Activated naive CD8-positive, alpha-beta T cell treated with anti-CD3 and anti-CD28 coated beads, Interleukin-2, amount 10 ng/mL, durations not matched to agents 7 days and 5 days (primary cell): ENCODE results near the gene PSMC5. TPM values are rescaled to one million over a fixed set of nuclear protein-coding genes. Genes with fewer than 3 reads are reported as not detected.
"Not testable (repeated sequence)": the region's sequence is repeated elsewhere in the genome, so short reads cannot be mapped to it uniquely, and the experiment has no call there.

ENCODE experiments used
- ATAC-seq: fragments of 150-1000 bp; cut with Tn5 transposase; one replicate; pipeline ENCODE4 v1.10.0; 2021; ENCODE audit warnings: low read depth, moderate library complexity
- POLR2A ChIA-PET: fragments of 350-600 bp; sonication (Branson Sonifier 250); formaldehyde crosslinking; loops from one replicate; lab custom pipeline; 2021; ENCODE audit warnings: antibody characterized with exemption; lab: Charles Lee
- DNase-seq: peaks from one replicate; pipeline ENCODE4 v3.0.0; 2021
- H3K27ac Mint-ChIP-seq: one replicate; pipeline ENCODE4 v1.8.0; 2022; ENCODE audit warnings: mild to moderate bottlenecking, mixed read lengths
- H3K27me3 Mint-ChIP-seq: one replicate; pipeline ENCODE4 v1.8.0; 2022; ENCODE audit warnings: mild to moderate bottlenecking, moderate library complexity, mixed read lengths
- H3K36me3 Mint-ChIP-seq: one replicate; pipeline ENCODE4 v1.8.0; 2021; ENCODE audit warnings: mild to moderate bottlenecking, mixed read lengths
- H3K4me1 Mint-ChIP-seq: one replicate; pipeline ENCODE4 v1.8.0; 2021; ENCODE audit warnings: mixed read lengths
- H3K4me3 Mint-ChIP-seq: one replicate; pipeline ENCODE4 v1.8.0; 2022; ENCODE audit warnings: mild to moderate bottlenecking, moderate library complexity, mixed read lengths
- H3K9me3 Mint-ChIP-seq: one replicate; pipeline ENCODE4 v1.8.0; 2021; ENCODE audit warnings: mixed read lengths
- total RNA-seq, 2 experiments: library from RNA; stranded (reverse); gene quantifications; one replicate each; pipeline ENCODE4 v1.2.3, GENCODE V29; 2021

Gene PSMC5
- total RNA-seq, 2 experiments from 2014 or later, result 132 to 135 TPM

- H3K36me3 Mint-ChIP-seq, H3K9me3 Mint-ChIP-seq, H3K4me3 Mint-ChIP-seq, POLR2A ChIA-PET, H3K4me1 Mint-ChIP-seq, DNase-seq, ATAC-seq, H3K27ac Mint-ChIP-seq: not testable (repeated sequence)
- peaks cover 19% of the 10 kb centered on the region for H3K27me3 Mint-ChIP-seq
These were observed 43.0 kb downstream of the PSMC5 start for GRCh38 chr17:63870292-63870665.

DNA sequence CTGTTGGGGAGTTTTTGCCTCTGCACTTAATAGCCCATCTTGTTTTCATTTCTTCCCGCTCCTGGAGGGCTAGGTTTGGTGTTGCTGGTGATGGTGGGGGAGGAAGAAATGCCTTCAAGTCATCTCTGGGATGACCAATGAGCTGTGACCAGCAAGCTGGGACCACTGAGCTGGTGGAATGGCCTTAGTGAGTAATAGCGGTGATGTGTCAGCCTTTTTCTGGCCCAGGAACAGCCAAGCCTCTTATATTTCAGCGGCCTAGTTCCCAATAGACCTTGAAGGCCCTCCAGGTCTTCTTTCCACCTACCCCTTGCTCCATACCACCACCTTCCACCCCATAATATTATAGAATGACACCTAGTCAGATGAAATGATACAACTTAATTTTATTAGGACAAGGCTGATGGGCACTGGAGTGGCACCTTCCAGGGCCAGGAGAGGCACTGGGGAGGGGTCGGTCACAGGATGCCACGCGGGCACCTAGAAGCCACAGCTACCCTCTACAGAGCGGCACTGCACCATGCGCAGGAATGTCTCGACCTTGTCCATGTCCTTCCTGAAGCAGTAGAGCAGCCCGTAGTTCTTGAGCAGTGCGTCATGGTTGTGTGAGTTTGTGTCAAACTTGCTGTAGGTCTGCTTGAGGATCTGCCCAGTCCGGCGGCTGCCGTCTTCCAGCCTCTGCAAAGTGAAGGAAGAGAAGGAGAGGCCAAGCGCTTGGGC, 44.6 kb downstream of the PSMC5 start:
- ATAC-seq, H3K27ac Mint-ChIP-seq, H3K4me1 Mint-ChIP-seq, DNase-seq, H3K4me3 Mint-ChIP-seq, POLR2A ChIA-PET, H3K9me3 Mint-ChIP-seq, H3K36me3 Mint-ChIP-seq: not testable (repeated sequence)
- H3K27me3 Mint-ChIP-seq, result peaks cover 19% of the 10 kb centered on the region

DNA sequence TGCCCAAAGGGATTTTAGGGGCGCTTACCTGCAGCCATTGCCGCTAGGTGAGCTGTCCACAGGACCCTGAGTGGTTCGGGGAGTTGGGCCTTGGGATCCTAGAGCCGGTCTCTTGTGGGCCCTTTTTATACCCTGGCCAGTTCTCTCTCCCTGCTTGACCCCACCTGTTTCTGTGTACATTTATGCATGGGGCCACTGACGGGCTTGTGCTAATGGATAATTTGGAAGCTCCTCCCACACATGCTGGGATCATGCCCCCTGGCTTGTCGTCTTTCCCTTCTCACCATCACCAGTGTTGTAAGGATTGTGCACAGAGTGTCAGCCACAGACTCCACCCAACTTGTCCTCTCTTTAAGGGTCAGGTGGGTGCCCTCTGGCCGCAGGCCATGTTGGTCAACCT, 46.3 kb downstream of the PSMC5 start, which contains the start of gene CSH2:
CSH2 (minus strand) TSS at position 101 of the 400 bp plus-strand sequence; CDS start at position 38, 63 bp downstream.
- DNase-seq, H3K4me1 Mint-ChIP-seq, H3K36me3 Mint-ChIP-seq, H3K9me3 Mint-ChIP-seq, H3K27ac Mint-ChIP-seq, POLR2A ChIA-PET, ATAC-seq, H3K4me3 Mint-ChIP-seq: not testable (repeated sequence)
- H3K27me3 Mint-ChIP-seq, result peaks cover 21% of the 10 kb centered on the region

DNA sequence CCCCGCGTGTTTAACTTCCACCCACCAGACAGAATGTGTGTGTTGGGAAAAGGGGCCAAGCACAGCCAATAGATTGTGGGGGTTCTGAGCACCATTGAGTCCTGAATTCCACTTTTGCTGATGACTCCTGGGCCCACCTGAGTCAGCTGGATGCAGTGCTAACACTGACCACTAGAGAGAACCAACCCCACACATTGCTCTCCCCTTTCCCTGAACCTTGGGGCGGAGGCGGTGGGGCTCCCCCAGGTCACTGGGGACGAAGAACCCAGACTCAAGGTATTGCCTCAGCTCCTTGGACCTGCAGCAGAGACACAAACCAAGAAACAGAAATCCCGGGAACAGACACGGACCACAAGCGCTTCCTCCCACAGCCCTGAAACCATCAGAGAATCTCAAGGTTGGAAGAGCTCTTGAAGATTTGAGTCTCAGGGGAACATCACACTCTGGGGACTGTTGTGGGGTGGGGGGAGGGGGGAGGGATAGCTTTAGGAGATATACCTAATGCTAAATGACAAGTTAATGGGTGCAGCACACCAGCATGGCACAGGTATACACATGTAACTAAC, 46.9 kb downstream of the PSMC5 start:
- POLR2A ChIA-PET, ATAC-seq, H3K36me3 Mint-ChIP-seq, DNase-seq, H3K4me1 Mint-ChIP-seq, H3K27ac Mint-ChIP-seq, H3K9me3 Mint-ChIP-seq, H3K4me3 Mint-ChIP-seq: not testable (repeated sequence)
- H3K27me3 Mint-ChIP-seq, result peaks cover 17% of the 10 kb centered on the region

DNA sequence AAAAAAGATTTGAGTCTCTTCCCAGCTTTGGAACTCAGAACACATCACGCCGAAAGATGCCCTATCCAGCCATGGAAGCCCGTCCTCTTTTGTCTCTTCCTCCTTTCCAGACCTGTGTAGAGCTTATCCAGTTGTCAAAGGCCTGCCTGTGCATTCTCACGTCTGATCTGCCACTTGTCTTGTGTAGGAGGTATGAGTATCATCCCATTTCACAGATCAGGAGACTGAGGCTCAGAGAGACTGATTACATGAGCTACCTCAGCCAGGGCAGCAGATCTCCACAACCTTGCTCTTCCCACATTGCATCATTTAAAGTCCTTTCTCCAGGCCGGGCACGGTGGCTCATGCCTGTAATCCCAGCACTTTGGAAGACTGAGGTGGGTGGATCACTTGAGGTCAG, 47.5 kb downstream of the PSMC5 start:
- H3K4me1 Mint-ChIP-seq, H3K9me3 Mint-ChIP-seq, H3K4me3 Mint-ChIP-seq, ATAC-seq, DNase-seq, POLR2A ChIA-PET, H3K36me3 Mint-ChIP-seq, H3K27ac Mint-ChIP-seq: not testable (repeated sequence)
- peaks cover 14% of the 10 kb centered on the region for H3K27me3 Mint-ChIP-seq

DNA sequence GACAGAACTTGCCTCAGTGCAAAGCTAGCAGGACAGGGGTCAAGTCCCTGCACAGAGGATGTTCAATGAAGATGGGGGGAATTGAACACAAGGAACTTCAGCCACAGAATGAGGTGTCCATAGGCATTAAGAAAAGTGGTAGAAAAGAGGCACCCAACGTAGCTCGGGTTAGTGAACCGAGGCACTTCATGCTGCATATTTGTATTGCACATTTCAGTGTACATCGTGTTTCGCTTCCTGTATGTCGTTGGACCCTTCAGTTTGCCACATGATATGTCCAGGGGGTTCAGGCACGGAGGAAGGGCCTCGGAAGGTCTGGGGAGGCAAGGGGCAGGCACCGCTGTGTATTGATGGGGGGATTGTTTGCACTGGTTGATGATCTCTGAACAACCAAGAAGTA, 51.2 kb downstream of the PSMC5 start:
- H3K4me3 Mint-ChIP-seq, H3K27ac Mint-ChIP-seq, H3K27me3 Mint-ChIP-seq, POLR2A ChIA-PET, H3K36me3 Mint-ChIP-seq, DNase-seq, ATAC-seq, H3K4me1 Mint-ChIP-seq, H3K9me3 Mint-ChIP-seq: not testable (repeated sequence)

DNA sequence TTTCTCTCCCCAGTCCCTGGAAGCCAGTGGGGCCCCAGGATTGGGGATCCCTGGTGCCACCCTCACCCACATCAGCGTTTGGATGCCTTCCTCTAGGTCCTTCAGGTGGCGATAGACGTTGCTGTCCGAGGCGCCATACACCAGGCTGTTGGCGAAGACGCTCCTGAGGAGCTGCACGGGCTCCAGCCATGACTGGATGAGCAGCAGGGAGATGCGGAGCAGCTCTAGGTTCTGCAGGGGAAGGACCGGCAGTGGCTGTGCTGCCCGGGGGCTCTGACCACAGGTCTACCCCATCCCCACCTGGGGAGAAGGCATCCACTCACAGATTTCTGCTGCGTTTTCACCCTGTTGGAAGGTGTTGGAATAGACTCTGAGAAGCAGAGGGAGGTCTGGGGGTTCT, 53.5 kb downstream of the PSMC5 start:
- POLR2A ChIA-PET, result no interaction called here
- Mint-ChIP-seq H3K36me3 (no peaks in the 10 kb centered on the region), H3K27ac (no peak overlapping the region)

GRCh38 chr17:63881337-63881736, 54.1 kb downstream of the PSMC5 start:
- H3K9me3 Mint-ChIP-seq, DNase-seq, POLR2A ChIA-PET, H3K36me3 Mint-ChIP-seq, ATAC-seq, H3K4me3 Mint-ChIP-seq, H3K4me1 Mint-ChIP-seq, H3K27ac Mint-ChIP-seq: not testable (repeated sequence)
- H3K27me3 Mint-ChIP-seq, result peaks cover 11% of the 10 kb centered on the region

More for the DNA sequence above, 53.5 kb downstream of the PSMC5 start:
- no peak overlapping the region for H3K4me3 Mint-ChIP-seq
- H3K9me3 Mint-ChIP-seq, result no peaks in the 10 kb centered on the region
- ATAC-seq (no peak), DNase-seq (no peak)
- H3K4me1 Mint-ChIP-seq, result peaks cover 1% of the 10 kb centered on the region
- peaks cover 11% of the 10 kb centered on the region for H3K27me3 Mint-ChIP-seq

Other genes with a start within 250 kb of the PSMC5 start
- 10 to 100 TPM; 19.3 to 24.8 TPM for gene TACO1, start 226.5 kb upstream of the PSMC5 start, total RNA-seq
- gene MAP3K3, start 205.0 kb upstream of the PSMC5 start, total RNA-seq, result 10 to 100 TPM; 49.0 to 51.2 TPM
- gene LIMD2, start 127.3 kb upstream of the PSMC5 start, total RNA-seq, result 100 to 1,000 TPM; 452 to 453 TPM
- 10 to 100 TPM; 54.0 to 61.4 TPM for gene STRADA, start 85.6 kb upstream of the PSMC5 start, total RNA-seq
- gene CCDC47, start 53.8 kb upstream of the PSMC5 start, total RNA-seq, result 10 to 100 TPM; 47.0 to 54.8 TPM
- gene DDX42, start 53.3 kb upstream of the PSMC5 start, total RNA-seq, result 100 to 1,000 TPM; 126 to 143 TPM
- gene FTSJ3, start 232 bp downstream of the PSMC5 start, total RNA-seq, result 10 to 100 TPM; 56.7 to 58.6 TPM
- gene SMARCD2, start 15.3 kb downstream of the PSMC5 start, total RNA-seq, result 100 to 1,000 TPM; 129 to 138 TPM
- gene CSH2, start 46.2 kb downstream of the PSMC5 start, total RNA-seq, result not detected
- gene GH2, start 54.5 kb downstream of the PSMC5 start, total RNA-seq, result not detected
- not detected for gene CSH1, start 69.1 kb downstream of the PSMC5 start, total RNA-seq
- not detected for gene CSHL1, start 83.8 kb downstream of the PSMC5 start, total RNA-seq
- gene GH1, start 91.4 kb downstream of the PSMC5 start, total RNA-seq, result not detected
- gene CD79B, start 104.9 kb downstream of the PSMC5 start, total RNA-seq, result 10 to 100 TPM; 17.0 to 19.6 TPM
- gene SCN4A, start 145.5 kb downstream of the PSMC5 start, total RNA-seq, result not detected
- gene PRR29, start 170.9 kb downstream of the PSMC5 start, total RNA-seq, result 1 to 10 TPM in 1 of 2 experiments, under 1 TPM in 1; 1.00 to 1.4 TPM
- 10 to 100 TPM; 59.0 to 61.7 TPM for gene ICAM2, start 193.2 kb downstream of the PSMC5 start, total RNA-seq